ENCODE measurements around the gene CHRNA7. TPM values are rescaled to one million over a fixed set of nuclear protein-coding genes. Genes with fewer than 3 reads are reported as not detected.

CHRNA7 gene
- 8.3 TPM for total RNA-seq

DNA sequence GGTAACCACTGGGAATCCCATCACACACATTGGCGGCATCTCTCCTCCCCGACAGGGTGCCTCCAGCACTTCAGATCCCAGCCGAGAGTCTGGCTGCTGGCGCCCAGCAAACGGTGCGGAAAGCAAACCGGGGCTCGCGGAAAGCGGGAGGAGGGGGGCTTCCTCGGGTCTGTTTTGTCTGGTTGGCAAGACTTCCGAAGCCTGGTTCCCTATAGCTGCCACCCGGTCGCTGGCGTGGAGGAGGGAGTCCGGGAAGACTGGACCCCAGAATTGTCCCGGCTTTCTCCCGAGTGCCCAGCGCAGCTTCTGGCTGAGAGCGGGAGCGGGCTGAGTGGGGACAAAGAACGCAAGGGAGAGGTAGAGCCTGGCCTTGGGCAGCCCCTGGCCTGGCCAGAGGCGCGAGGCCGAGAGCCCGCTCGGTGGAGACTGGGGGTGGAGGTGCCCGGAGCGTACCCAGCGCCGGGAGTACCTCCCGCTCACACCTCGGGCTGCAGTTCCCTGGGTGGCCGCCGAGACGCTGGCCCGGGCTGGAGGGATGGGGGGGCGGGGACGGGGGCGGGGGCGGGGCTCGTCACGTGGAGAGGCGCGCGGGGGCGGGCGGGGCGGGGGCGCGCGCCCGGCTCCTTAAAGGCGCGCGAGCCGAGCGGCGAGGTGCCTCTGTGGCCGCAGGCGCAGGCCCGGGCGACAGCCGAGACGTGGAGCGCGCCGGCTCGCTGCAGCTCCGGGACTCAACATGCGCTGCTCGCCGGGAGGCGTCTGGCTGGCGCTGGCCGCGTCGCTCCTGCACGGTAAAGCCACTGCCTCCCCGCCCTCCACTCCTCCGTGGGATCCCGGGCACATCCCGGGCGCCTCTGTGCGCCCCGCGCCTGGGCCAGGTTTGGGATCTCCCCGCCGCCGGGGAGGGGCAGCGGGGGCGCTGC is at the start of gene CHRNA7:
Gene CHRNA7, plus strand, starts transcription at position 654 of the 920 bp plus-strand sequence. Its CDS starts 80 bp downstream, at position 734.
- DNase-seq (ENCODE audit: low spot score) = peak; percentile 65

DNA sequence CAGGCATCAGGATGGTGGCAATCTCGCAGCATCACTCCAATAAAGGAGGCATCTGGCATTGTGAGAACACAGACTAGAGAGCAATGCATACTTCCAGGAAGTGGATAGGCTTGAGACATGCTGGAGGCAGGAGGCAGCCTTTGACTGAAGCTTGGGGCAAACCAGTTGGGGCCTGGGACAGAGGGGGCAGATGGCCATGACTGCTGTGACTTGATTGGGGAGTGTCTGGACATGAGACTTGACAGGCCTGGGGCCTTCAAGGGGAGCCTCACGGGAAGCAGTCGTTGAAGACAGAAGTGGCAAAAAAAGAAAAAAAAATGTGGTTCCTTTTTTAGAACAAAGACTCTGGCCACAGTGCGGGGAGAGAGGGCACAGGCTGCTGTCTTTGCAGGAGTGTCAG is 44.7 kb upstream of the CHRNA7 start:
- DNase-seq (ENCODE audit: low spot score) = no peak

DNA sequence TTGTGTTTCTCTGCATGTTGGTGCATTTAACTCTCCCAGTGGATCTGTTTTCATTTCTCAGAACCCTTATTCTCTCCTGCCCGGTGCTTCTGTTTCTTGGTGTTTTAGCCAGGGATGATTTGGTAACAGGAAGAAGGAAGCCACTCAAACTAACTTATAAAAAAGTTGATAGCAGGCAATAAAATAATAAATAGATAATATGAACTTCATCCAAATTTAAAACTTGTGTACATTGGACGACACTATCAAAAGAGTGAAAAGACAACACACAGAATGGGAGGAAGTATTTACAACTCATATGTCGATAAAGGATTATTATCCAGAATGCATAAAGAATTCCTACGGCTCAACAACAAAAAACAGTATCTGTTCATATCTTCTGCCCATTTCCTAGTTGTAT is 37.3 kb upstream of the CHRNA7 start:
- DNase-seq (ENCODE audit: low spot score) = no peak

DNA sequence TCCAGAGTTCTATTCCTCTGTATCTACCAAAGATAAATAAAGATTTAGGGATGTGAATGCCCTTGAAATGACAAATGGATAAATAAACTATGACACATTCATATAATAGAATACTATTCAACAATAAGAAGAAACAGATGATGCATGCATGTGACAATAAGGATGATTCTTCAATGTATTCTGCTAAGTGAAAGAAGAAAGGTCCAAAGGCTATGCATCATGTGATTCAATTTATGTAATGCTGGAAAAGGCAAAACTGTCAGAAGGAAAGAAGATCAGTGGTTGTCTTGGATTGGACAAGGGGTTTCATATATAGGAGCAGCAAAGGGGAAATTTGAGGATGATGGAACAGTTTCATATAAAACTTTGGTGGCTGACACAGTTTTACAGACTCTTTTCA is 32.6 kb upstream of the CHRNA7 start:
- no peak for DNase-seq (ENCODE audit: low spot score)

DNA sequence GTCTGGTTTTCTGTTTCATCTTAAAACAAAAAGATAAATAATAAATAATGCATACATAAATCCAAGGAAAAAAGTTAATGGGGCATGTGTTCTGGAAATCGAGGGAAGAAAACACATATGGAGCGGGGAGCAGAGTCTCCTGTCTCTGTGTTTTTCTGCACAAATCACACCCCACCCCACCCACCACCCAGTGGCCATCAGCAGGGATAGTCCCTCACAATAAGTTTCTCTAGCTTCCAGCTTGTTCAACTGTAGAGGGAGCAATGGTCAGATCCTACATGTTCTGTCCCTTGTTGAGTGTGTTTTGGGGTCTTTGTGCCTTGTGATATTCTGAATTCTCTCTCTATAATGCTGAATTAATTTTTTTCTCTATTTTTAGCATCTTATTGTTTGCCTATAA is 26.8 kb upstream of the CHRNA7 start:
- DNase-seq (ENCODE audit: low spot score) = no peak

DNA sequence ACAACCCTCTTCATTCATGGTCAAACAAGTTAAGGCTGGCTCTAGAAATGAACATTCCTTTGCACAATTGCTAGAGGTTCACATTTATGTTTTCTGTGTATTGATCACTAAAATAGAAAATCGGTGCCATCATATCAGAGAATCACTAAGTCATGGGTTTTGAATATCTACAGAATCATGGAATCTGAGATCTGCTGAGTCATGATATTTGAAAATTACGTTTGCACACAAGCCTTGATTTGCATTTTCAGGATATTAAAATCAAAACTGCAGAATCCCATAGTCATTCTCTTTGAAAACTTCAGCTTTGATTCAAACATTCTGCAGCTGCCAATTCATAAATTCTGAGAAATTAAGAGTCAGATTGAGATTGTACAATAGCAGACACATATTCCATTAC is 26.1 kb upstream of the CHRNA7 start:
- DNase-seq (ENCODE audit: low spot score) = no peak

DNA sequence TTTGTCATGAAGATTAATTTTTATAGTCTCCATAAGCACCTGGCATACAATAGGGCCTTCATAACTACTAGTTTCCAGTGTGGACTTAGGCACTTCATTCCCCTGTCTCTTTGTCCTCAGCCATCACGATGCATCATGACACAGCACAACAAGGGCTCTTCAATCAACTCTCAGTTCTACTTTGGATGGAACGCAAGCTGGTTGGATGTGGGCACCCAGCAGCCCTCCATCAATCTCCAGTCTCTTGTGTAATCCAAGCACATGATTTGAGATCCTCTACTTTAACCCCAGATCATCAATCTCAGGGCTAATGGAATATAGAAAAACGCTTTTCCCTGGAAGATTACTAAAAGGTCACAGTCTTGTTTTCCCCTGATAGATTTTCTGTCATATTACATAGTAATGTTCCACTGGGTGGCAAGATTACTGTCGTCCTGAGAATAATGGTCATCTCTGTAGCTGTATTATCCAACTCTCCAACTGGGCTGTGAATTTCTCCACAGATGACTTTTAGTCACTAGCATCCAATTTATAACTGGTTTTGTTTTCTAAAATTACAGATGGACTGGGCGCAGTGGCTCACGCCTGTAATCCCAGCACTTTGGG is 22.9 kb upstream of the CHRNA7 start:
- no peak for DNase-seq (ENCODE audit: low spot score)

DNA sequence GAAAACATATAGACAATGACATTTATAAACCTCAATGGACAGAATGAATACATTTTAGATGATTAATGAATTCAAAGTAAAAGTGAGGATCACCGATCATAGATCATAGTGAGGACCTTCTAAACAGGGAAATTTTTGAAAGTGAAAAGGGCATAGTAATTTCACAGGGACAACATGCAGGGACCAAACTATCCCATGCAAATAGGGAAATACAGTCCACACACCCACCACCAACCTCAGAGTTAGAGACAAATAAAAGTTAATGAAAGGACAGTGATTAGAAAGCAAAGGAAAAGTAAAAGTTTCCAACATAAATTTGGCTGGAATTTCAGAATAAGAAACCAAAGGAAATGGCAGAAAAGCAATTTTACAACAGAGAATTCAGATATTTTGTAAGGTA is 15.4 kb upstream of the CHRNA7 start:
- no peak for DNase-seq (ENCODE audit: low spot score)

DNA sequence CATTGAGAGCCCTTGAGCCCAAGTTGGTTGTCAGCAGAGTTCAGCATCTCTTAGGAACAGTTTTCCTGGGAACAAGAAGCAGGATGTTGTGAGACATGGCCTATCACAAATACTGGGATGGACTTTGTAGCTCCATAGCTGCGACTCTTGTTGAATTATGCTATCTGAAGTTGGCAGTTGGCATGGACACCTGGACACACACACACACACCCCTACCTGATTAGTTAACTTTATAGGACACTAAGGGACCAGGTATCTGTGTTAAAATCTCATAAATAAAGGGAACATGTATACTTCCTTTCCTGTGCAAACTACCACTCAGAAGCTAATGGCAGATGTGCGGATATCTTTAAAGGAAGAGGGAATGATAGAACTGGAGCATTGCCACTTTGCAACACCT is 10.2 kb upstream of the CHRNA7 start:
- DNase-seq (ENCODE audit: low spot score) = no peak

DNA sequence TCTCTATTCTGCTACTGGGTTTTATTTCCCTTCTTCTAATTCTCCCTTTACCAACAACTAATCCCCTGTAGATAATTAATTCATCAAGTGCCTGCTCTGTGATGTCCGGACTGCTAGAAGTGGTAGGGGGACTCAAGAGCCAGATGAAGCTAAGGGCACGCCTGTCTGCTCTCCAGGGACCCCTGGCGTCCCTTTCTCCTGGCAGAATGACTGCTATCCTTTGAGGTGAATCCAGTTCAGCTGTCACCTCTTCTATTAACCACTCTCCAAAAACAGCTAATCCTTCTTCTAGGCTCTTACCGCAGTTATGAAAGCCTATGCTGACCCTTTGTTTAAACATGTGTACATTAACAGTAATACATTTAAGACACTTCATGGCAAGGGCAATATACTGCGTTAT is 1.4 kb upstream of the CHRNA7 start:
- no peak for DNase-seq (ENCODE audit: low spot score)

DNA sequence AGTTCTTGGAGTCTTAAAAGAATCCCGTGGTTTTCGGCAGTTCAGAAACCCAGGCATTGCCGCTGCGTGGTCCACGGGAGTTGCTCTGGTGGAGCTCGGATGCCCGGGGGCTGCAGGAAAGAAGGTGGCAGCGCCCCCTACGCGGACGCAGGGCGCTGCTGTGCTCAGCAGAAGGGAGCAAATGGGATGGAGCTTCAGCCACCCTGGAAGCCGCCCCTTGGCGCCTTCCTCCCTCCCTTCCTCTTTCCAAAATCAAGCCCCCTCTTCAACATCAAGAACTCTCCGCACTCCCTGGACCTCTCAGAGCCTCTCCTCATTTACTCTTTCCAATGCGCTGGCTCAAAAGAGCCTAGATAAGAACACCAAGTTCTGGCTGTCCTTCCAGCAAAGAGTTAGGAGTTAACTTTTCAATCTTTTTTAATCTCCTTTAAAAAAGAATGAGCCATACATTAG is 880 bp upstream of the CHRNA7 start:
- DNase-seq (ENCODE audit: low spot score) = no peak

DNA sequence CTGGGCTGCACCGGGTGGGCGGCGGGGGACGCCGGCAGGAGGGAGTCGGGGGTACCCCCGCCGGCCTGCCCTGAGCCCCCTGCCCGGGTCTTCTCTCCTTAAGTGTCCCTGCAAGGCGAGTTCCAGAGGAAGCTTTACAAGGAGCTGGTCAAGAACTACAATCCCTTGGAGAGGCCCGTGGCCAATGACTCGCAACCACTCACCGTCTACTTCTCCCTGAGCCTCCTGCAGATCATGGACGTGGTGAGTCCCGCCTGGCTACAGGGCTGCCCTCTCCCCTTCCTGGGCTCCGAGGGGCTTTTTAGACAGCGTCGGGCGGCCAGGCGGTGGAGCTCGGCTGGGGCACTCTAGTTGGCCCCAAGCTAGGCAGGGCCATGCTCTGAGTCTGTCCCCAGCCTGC is 480 bp downstream of the CHRNA7 start:
- no peak for DNase-seq (ENCODE audit: low spot score)

DNA sequence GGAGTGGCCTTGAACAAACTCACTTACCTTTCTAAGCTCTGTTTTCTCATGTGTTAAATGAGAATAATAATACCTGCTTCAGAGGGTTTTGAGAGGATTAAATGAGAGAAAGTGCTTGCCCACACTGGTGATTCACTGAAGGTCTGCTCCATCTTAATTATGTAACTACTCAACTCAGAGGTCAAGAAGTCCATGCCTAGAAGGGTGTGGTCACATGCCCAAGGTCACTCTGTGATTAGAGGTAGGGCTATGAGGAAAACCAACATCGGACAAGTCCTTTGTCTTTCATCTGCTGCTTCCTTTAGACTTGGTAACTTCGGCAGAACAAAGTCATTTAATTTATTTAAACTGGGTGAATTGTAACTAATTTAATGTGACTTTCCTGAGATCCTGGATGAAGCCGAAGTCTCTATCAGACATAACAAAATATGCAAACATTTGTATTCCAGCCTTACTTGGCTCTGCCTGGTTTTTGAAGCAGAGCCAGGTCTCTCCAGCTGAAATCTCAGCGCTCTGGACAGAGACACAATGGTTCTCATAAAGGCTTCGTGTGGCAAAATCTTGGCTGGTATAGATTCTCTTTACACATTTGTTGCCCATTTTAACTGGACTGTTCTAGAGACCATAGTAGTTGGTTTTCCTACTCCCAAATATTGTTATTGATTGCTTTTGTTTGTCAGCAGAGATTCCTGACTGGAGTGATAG is 3.0 kb downstream of the CHRNA7 start:
- no peak for DNase-seq (ENCODE audit: low spot score)

DNA sequence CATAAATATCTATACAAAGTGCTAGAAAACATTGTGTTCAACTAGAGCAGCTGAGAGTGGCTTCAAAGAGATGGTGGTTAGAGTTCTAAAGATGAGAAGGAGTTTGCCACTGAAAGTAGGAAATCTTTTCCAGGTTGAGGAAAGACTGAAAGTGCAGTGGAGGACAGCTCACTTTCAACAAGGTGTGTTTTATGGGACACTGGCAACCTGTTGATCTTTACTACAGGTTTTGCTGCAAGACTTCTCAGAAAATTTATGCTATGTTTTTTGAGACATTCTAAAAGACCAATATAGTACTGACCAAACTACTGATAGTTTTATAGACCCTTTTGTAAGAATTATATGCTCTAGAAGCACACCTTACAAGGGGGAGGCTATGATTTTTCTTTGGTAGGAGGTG is 3.8 kb downstream of the CHRNA7 start:
- no peak for DNase-seq (ENCODE audit: low spot score)

DNA sequence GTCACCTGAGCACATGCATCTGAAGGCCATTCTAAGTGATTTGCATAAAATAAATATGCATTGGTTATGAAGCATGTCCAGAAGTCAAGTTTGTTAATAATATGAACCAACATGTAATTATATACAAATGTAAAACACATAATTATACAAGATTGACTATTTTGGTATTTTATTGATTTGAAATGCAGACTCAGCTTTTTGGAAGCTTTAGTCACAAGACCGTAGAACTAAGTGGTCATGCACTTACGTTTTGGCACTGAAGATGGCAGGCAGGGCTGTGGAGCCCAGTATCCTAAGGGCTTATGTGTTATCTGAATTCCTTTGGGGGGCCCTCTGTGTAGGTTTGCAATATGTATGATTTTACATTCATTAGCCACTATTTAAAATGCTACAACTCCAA is 5.0 kb downstream of the CHRNA7 start:
- DNase-seq (ENCODE audit: low spot score) = no peak

DNA sequence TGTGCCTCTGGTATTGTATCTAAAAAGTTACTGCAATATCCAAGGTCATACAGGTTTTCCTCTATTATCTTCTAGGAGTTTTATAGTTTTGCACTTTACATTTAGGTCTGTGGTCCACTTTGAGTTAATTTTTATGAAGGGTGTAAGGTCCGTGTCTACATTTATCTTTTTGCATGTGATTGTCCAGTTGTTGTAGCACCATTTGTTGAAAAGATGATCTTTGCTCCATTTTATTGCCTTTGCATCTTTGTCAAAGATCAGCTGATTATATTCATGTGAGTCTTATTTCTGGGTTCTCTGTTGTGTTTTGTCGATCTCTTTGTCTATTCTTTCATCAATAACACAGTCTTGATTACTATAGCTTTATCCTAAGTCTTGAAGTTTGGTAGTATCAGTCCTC is 6.7 kb downstream of the CHRNA7 start:
- DNase-seq (ENCODE audit: low spot score) = no peak

DNA sequence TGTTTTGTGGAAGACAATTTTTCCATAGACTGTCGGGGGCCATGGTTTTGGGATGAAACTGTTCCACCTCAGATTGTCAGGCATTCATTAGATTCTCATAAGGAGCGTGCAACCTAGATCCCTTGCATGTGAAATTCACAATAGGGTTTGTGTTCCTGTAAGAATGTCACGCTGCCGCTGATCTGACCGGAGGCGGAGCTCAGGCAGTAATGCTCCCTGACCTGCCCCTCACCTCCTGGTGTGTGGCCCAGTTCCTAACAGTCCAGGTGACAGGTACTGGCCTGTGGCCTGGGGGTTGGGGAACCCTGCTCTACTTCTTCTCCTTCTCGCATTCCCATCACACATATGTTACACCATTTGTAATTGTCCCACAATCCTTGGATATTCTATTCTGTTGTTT is 11.0 kb downstream of the CHRNA7 start:
- DNase-seq (ENCODE audit: low spot score) = no peak

DNA sequence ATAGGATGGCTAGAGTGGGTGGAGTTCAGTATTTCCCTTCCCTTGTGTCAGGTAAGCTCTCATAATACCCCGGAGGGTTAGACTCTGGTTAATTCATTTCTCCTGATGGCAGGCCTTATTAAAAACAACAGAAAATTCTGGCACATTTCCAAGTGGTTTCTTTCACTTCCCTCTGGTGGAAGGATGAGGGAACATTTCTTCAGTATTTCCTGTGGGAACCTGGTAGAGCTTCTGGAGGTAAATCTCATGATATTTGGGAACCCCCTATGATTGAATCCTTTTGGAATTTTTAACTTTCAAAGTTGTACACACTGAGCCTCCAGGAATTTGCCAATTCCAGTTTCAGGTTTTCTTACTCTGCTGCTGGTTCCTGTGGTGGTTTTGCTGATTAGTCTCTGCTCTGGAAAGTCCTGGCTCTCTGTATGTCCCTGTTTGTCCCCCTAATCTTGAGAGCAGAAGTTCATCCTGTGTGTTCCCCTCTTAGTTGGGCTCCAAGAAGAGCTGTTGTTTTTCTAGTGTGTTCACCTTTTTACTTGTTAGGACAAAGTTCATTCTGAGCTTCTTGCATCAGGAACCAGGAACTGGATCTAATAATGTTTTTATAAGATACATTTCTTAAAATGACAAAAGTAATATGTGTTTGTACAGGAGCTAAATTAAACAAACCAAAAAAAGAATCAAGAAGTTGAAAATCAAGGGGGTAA is 12.1 kb downstream of the CHRNA7 start:
- no peak for DNase-seq (ENCODE audit: low spot score)

DNA sequence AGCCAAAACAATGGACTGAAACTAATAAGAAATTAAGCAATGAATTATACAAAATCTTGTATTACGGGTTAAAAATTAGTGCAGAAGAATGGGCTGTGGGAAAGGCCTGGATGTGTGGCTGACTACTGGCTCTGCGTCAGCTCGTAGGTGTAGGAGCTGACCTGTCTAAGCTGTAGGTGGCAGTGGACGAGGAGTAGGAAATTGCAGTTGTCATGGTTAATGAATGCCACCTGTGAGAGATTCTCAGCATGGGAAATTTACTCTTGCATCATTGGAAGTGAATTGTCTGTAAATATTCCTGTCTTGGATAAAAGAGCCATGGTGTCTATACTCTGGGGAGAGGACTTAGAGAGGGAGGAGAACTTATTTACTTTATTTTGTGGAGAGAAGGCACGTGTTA is 23.4 kb downstream of the CHRNA7 start:
- DNase-seq (ENCODE audit: low spot score) = no peak

DNA sequence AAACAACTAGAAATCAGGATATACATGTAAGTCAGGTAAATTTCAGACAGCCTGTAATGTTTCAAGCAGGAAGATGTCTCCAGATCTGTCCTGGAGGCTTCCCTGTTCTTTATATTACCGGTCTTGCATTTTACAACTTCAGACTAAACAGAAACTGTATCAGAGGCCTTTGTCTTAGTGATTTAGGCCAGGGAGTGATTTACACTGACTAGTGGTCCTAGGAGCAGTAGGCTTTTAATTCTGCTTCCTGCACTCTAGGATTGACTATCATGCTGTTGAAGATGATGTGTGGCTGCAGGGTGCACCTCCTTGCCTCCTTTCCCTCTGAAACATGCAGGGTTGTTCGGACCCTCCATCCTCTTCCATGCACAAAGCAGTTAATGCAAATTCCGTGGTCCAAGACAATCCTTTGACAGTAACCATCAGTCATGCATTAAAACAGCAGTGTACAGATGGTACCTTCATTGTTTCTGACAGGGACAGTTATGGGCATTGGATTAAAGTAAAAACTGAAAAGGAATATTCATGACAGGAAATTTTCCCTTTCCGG is 27.6 kb downstream of the CHRNA7 start:
- no peak for DNase-seq (ENCODE audit: low spot score)

DNA sequence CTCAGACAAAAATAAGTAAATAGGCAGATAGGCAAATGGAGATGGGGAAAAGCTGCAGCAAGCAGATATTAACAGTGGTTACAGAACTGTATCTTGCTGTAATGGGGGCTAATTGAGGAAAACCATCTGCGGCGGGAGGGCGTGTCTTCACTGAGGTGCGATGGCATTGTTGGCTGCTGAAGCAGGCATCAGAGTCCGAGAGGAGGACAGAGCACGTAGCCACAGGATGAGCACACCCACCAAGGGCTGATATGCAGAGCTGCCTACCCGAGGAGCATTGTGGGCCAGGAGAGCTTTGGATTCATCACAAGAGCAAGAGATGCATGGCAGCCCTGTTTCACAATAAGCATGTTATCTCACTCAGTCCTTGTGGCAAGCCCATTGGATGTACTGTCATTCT is 30.4 kb downstream of the CHRNA7 start:
- DNase-seq (ENCODE audit: low spot score) = no peak

DNA sequence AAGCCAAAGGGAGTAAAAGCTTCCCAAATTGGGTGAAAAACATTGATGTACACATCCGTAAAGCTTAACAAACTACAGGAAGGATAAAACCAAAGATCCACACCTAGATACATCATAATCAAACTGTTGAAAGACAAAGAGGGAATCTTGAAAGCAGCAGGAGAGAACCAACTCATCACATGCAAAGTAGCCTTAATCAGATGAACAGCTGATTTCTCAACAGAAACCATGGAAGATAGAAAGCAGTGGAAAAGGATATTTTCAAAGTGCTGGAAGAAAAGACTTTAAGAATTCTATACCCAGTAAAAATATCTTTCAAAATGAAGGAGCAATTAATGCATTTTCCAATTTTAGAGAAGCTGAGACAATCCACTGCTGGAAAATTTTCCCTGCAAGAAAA is 36.8 kb downstream of the CHRNA7 start:
- no peak for DNase-seq (ENCODE audit: low spot score)

Data from ureter (tissue), 1 donor.